ENCODE results near the gene ZSWIM3. TPM values are rescaled to one million over a fixed set of nuclear protein-coding genes. Genes with fewer than 3 reads are reported as not detected.

ZSWIM3 gene
- total and polyA plus RNA-seq, 2 of the 13 experiments (the other 11 are each of a cell fraction or from before 2014, with no cell fraction given): 5.2 to 5.8 TPM

DNA sequence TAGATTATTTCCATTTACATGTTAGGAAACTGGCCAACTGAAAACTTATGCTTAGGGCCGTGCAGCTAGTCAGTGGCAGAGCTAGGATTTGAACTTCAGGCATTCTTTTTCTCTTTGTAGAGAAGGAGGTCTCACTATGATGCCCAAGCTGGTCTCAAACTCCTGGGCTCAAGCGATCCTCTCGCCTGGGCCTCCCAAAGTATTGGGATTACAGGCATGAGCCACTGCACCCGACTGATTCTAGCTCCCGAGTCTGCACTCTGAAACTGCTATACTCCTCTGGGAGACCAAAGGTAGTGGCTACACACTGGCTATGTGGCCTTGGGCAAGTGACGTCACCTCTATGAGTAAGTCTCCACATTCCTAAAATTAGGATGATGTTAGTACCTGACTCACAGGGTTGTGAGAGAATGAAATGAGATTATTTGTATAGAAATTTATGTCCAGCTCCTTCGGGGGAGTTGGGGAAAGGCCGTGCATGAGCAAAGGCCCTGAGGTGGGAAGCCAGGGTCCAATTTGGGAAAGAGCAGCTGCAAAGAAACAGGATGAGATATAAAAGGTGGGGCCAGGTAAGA is 48.2 kb downstream of the ZSWIM3 start (continued):
- TF ChIP-seq, protein P1, sequence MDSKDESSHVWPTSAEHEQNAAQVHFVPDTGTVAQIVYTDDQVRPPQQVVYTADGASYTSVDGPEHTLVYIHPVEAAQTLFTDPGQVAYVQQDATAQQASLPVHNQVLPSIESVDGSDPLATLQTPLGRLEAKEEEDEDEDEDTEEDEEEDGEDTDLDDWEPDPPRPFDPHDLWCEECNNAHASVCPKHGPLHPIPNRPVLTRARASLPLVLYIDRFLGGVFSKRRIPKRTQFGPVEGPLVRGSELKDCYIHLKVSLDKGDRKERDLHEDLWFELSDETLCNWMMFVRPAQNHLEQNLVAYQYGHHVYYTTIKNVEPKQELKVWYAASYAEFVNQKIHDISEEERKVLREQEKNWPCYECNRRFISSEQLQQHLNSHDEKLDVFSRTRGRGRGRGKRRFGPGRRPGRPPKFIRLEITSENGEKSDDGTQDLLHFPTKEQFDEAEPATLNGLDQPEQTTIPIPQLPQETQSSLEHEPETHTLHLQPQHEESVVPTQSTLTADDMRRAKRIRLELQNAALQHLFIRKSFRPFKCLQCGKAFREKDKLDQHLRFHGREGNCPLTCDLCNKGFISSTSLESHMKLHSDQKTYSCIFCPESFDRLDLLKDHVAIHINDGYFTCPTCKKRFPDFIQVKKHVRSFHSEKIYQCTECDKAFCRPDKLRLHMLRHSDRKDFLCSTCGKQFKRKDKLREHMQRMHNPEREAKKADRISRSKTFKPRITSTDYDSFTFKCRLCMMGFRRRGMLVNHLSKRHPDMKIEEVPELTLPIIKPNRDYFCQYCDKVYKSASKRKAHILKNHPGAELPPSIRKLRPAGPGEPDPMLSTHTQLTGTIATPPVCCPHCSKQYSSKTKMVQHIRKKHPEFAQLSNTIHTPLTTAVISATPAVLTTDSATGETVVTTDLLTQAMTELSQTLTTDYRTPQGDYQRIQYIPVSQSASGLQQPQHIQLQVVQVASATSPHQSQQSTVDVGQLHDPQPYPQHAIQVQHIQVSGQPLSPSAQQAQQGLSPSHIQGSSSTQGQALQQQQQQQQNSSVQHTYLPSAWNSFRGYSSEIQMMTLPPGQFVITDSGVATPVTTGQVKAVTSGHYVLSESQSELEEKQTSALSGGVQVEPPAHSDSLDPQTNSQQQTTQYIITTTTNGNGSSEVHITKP (CRISPR knock-in tag; IDR thresholded peaks at IDR 0.05; ENCODE audit: low read depth): peak; percentile 24; the same call in 1 of the 2 replicates
- peak; percentile 59; the same call in 1 of the 2 replicates for TF ChIP-seq JUND (CRISPR knock-in tag; IDR thresholded peaks at IDR 0.05)
- TF ChIP-seq KMT2B (CRISPR knock-in tag; IDR thresholded peaks at IDR 0.05): no peak
- TF ChIP-seq, protein P2, sequence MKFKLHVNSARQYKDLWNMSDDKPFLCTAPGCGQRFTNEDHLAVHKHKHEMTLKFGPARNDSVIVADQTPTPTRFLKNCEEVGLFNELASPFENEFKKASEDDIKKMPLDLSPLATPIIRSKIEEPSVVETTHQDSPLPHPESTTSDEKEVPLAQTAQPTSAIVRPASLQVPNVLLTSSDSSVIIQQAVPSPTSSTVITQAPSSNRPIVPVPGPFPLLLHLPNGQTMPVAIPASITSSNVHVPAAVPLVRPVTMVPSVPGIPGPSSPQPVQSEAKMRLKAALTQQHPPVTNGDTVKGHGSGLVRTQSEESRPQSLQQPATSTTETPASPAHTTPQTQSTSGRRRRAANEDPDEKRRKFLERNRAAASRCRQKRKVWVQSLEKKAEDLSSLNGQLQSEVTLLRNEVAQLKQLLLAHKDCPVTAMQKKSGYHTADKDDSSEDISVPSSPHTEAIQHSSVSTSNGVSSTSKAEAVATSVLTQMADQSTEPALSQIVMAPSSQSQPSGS (CRISPR knock-in tag; IDR thresholded peaks at IDR 0.05): peak; percentile 56; the same call in 1 of the 2 replicates
- TF ChIP-seq ZNF451 (CRISPR knock-in tag; IDR thresholded peaks at IDR 0.05): no peak
- no peak for TF ChIP-seq KAT8 (CRISPR knock-in tag; IDR thresholded peaks at IDR 0.05)
- TF ChIP-seq HDAC2 (CRISPR knock-in tag; IDR thresholded peaks at IDR 0.05): no peak
- no peak for TF ChIP-seq REXO4 (CRISPR knock-in tag; IDR thresholded peaks at IDR 0.05; ENCODE audit: borderline replicate concordance)
- TF ChIP-seq, protein P3, sequence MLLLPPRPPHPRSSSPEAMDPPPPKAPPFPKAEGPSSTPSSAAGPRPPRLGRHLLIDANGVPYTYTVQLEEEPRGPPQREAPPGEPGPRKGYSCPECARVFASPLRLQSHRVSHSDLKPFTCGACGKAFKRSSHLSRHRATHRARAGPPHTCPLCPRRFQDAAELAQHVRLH (CRISPR knock-in tag; IDR thresholded peaks at IDR 0.05; ENCODE audit: borderline replicate concordance, low read depth): no peak
- no peak for TF ChIP-seq ZNF225 (CRISPR knock-in tag; IDR thresholded peaks at IDR 0.05)
- TF ChIP-seq ATF7 (IDR thresholded peaks at IDR 0.05): peak; percentile 99
- no peak; the same call in 1 of the 2 replicates for TF ChIP-seq ATF7 (CRISPR knock-in tag; IDR thresholded peaks at IDR 0.05)
- TF ChIP-seq, protein P4, sequence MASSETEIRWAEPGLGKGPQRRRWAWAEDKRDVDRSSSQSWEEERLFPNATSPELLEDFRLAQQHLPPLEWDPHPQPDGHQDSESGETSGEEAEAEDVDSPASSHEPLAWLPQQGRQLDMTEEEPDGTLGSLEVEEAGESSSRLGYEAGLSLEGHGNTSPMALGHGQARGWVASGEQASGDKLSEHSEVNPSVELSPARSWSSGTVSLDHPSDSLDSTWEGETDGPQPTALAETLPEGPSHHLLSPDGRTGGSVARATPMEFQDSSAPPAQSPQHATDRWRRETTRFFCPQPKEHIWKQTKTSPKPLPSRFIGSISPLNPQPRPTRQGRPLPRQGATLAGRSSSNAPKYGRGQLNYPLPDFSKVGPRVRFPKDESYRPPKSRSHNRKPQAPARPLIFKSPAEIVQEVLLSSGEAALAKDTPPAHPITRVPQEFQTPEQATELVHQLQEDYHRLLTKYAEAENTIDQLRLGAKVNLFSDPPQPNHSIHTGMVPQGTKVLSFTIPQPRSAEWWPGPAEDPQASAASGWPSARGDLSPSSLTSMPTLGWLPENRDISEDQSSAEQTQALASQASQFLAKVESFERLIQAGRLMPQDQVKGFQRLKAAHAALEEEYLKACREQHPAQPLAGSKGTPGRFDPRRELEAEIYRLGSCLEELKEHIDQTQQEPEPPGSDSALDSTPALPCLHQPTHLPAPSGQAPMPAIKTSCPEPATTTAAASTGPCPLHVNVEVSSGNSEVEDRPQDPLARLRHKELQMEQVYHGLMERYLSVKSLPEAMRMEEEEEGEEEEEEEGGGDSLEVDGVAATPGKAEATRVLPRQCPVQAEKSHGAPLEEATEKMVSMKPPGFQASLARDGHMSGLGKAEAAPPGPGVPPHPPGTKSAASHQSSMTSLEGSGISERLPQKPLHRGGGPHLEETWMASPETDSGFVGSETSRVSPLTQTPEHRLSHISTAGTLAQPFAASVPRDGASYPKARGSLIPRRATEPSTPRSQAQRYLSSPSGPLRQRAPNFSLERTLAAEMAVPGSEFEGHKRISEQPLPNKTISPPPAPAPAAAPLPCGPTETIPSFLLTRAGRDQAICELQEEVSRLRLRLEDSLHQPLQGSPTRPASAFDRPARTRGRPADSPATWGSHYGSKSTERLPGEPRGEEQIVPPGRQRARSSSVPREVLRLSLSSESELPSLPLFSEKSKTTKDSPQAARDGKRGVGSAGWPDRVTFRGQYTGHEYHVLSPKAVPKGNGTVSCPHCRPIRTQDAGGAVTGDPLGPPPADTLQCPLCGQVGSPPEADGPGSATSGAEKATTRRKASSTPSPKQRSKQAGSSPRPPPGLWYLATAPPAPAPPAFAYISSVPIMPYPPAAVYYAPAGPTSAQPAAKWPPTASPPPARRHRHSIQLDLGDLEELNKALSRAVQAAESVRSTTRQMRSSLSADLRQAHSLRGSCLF (CRISPR knock-in tag; IDR thresholded peaks at IDR 0.05; ENCODE audit: borderline replicate concordance): no peak
- no peak for TF ChIP-seq CHD4 (IDR thresholded peaks at IDR 0.05; ENCODE audit: borderline replicate concordance, low read length)
- TF ChIP-seq SAFB2 (CRISPR knock-in tag; IDR thresholded peaks at IDR 0.05; ENCODE audit: borderline replicate concordance, low read depth): no peak
- TF ChIP-seq MED1 (CRISPR knock-in tag; IDR thresholded peaks at IDR 0.05): 0 out of 2 replicates have a peak, but pooled peaks have one; percentile 36
- peak; percentile 43; the same call in 1 of the 2 replicates for TF ChIP-seq CEBPB (IDR thresholded peaks at IDR 0.05; ENCODE audit: borderline replicate concordance, low read depth, low read length)
- TF ChIP-seq, protein P5, sequence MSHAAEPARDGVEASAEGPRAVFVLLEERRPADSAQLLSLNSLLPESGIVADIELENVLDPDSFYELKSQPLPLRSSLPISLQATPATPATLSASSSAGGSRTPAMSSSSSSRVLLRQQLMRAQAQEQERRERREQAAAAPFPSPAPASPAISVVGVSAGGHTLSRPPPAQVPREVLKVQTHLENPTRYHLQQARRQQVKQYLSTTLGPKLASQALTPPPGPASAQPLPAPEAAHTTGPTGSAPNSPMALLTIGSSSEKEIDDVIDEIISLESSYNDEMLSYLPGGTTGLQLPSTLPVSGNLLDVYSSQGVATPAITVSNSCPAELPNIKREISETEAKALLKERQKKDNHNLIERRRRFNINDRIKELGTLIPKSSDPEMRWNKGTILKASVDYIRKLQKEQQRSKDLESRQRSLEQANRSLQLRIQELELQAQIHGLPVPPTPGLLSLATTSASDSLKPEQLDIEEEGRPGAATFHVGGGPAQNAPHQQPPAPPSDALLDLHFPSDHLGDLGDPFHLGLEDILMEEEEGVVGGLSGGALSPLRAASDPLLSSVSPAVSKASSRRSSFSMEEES (CRISPR knock-in tag; IDR thresholded peaks at IDR 0.05): no peak

Data from HepG2 (cell line).